ENCODE measurements around the gene ALOX5AP.

DNA sequence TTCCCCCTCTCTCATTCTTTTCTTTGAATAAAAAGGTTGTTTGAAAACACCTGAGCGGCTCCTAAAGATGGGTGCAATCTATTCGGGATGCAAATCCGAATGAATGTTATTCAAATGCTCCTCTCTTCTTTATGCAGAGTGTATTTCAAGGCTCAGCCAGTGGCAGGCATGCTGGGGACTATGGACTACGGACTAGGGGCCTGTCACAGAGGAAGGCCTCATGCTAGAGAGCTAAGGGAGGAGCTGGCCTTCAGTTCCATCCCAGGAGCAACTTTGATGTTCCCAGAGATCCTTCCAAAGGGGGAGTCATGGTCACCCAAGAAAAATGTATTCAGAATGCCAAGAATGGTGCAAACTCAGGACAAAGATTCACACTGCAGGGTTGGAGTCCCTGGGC, 9.3 kb downstream of the ALOX5AP start:
- TF ChIP-seq TAF1 (IDR thresholded peaks at IDR 0.05; ENCODE audit: low read depth, low read length) (no peak), POLR2A (IDR thresholded peaks at IDR 0.05; ENCODE audit: low read depth, low read length) (no peak)
